DOHH2 (cell line): ENCODE data around the gene CERS5.

ENCODE experiments used
- H3F3A ChIP-seq: fragments of 200-600 bp; sonication (generic), shearing (Covaris generic); 2 replicates; pipeline ENCODE4 v1.6.0; 2016; ENCODE audit warnings: antibody characterized with exemption, mild to moderate bottlenecking; ENCODE audit not compliant: control insufficient read depth, insufficient read depth
- H3K27ac ChIP-seq: fragments of 200-600 bp; sonication (generic); 2 replicates; pipeline ENCODE4 v1.5.1; 2014; ENCODE audit warnings: low read depth, mild to moderate bottlenecking, low read length, moderate library complexity
- H3K27me3 ChIP-seq: fragments of 200-600 bp; sonication (generic); 2 replicates; pipeline ENCODE4 v1.6.1; 2014; ENCODE audit warnings: mild to moderate bottlenecking, low read length, mixed read lengths; ENCODE audit not compliant: control insufficient read depth
- H3K36me3 ChIP-seq: fragments of 200-600 bp; sonication (generic); 2 replicates; pipeline ENCODE4 v1.6.1; 2014; ENCODE audit warnings: mild to moderate bottlenecking, low read length, moderate library complexity, mixed read lengths; ENCODE audit not compliant: control insufficient read depth
- H3K4me1 ChIP-seq: fragments of 200-600 bp; sonication (generic); 2 replicates; pipeline ENCODE4 v1.6.1; 2014; ENCODE audit warnings: mild to moderate bottlenecking, low read length, mixed read lengths; ENCODE audit not compliant: control insufficient read depth
- H3K4me2 ChIP-seq: fragments of 200-600 bp; sonication (generic); 2 replicates; pipeline ENCODE4 v1.6.0; 2014; ENCODE audit warnings: mild to moderate bottlenecking, low read length, moderate library complexity
- H3K4me3 ChIP-seq: fragments of 200-600 bp; sonication (generic); 2 replicates; pipeline ENCODE4 v1.5.1; 2014; ENCODE audit warnings: mild to moderate bottlenecking, low read length, mixed read lengths
- H3K79me2 ChIP-seq: fragments of 200-600 bp; sonication (generic); 2 replicates; pipeline ENCODE4 v1.6.1; 2014; ENCODE audit warnings: mild to moderate bottlenecking, low read length, mixed read lengths; ENCODE audit not compliant: control insufficient read depth
- H3K9me2 ChIP-seq: fragments of 200-600 bp; sonication (generic); replicated peaks from 2 replicates; pipeline ENCODE4 v1.6.1; 2014; ENCODE audit warnings: mild to moderate bottlenecking, low read length, mixed read lengths; ENCODE audit not compliant: control insufficient read depth
- H3K9me3 ChIP-seq: fragments of 200-600 bp; sonication (generic); 2 replicates; pipeline ENCODE4 v1.6.1; 2014; ENCODE audit warnings: antibody characterized with exemption, low read length, mixed read lengths; ENCODE audit not compliant: control insufficient read depth, insufficient read depth
- H4K20me1 ChIP-seq: fragments of 200-600 bp; sonication (generic); 2 replicates; pipeline ENCODE4 v1.6.0; 2014; ENCODE audit warnings: low read depth, mild to moderate bottlenecking, antibody characterized with exemption, low read length, moderate library complexity; ENCODE audit not compliant: control insufficient read depth, insufficient read depth
- CTCF ChIP-seq: fragments of 200-600 bp; sonication (generic); IDR thresholded peaks from one replicate; pipeline ENCODE4 v1.5.1; 2014; ENCODE audit warnings: antibody characterized with exemption, mild to moderate bottlenecking, low read depth, low read length; ENCODE audit not compliant: poor library complexity, severe bottlenecking
- EZH2phosphoT487 ChIP-seq: fragments of 200-600 bp; sonication (generic); IDR thresholded peaks from 2 replicates; pipeline ENCODE4 v1.6.1; 2017; ENCODE audit warnings: borderline replicate concordance, mild to moderate bottlenecking, antibody characterized with exemption, low read length, moderate library complexity, mixed read lengths

CERS5 gene

GRCh38 chr12:50185970-50186663, 18.9 kb upstream of the CERS5 start:
- H3K4me2 ChIP-seq: no peak overlapping the region
- H3K27ac ChIP-seq: no peak overlapping the region
- H3K79me2 ChIP-seq: no peaks in the 10 kb centered on the region
- H3K27me3 ChIP-seq: no peaks in the 10 kb centered on the region
- no peak overlapping the region for H3K4me3 ChIP-seq
- peaks cover 12% of the 10 kb centered on the region for H3K36me3 ChIP-seq
- H4K20me1 ChIP-seq: no peaks in the 10 kb centered on the region
- H3K9me3 ChIP-seq: no peaks in the 10 kb centered on the region
- TF ChIP-seq CTCF: no peak
- no peak for TF ChIP-seq EZH2phosphoT487
- no peaks in the 10 kb centered on the region for H3F3A ChIP-seq
- H3K4me1 ChIP-seq: peaks cover 7% of the 10 kb centered on the region; the same call in 1 of the 2 replicates
- H3K9me2 ChIP-seq: no peaks in the 10 kb centered on the region

GRCh38 chr12:50185301-50185895, 18.2 kb upstream of the CERS5 start:
- no peaks in the 10 kb centered on the region for H4K20me1 ChIP-seq
- H3F3A ChIP-seq: no peaks in the 10 kb centered on the region
- H3K4me3 ChIP-seq: no peak overlapping the region
- H3K9me2 ChIP-seq: no peaks in the 10 kb centered on the region
- H3K79me2 ChIP-seq: no peaks in the 10 kb centered on the region
- no peaks in the 10 kb centered on the region for H3K27me3 ChIP-seq
- H3K9me3 ChIP-seq: no peaks in the 10 kb centered on the region
- no peak for TF ChIP-seq EZH2phosphoT487
- no peak for TF ChIP-seq CTCF
- peaks cover 7% of the 10 kb centered on the region; the same call in 1 of the 2 replicates for H3K4me1 ChIP-seq
- no peak overlapping the region for H3K27ac ChIP-seq
- H3K4me2 ChIP-seq: no peak overlapping the region
- peaks cover 16% of the 10 kb centered on the region for H3K36me3 ChIP-seq

GRCh38 chr12:50184261-50184660, 17.1 kb upstream of the CERS5 start:
- H3K9me3 ChIP-seq: no peaks in the 10 kb centered on the region
- peaks cover 7% of the 10 kb centered on the region; the same call in 1 of the 2 replicates for H3K4me1 ChIP-seq
- TF ChIP-seq CTCF (no peak), EZH2phosphoT487 (no peak)
- H3K27me3 ChIP-seq: no peaks in the 10 kb centered on the region
- H3K9me2 ChIP-seq: no peaks in the 10 kb centered on the region
- no peak overlapping the region for H3K4me2 ChIP-seq
- no peaks in the 10 kb centered on the region for H3F3A ChIP-seq
- no peak overlapping the region for H3K4me3 ChIP-seq
- no peaks in the 10 kb centered on the region for H4K20me1 ChIP-seq
- H3K79me2 ChIP-seq: no peaks in the 10 kb centered on the region
- H3K27ac ChIP-seq: no peak overlapping the region
- H3K36me3 ChIP-seq: peaks cover 16% of the 10 kb centered on the region
